MM.1S (cell line): ENCODE measurements around the gene MRPS18A.

Source experiments
- CTCF ChIP-seq: fragments of 300-600 bp; sonication (generic); IDR thresholded peaks from 2 replicates; pipeline ENCODE4 v1.5.1; 2016; ENCODE audit warnings: antibody characterized with exemption, low read length, mixed read lengths
- EZH2phosphoT487 ChIP-seq: fragments of 300-600 bp; sonication (generic); IDR thresholded peaks from 2 replicates; pipeline ENCODE4 v1.6.1; 2018; ENCODE audit warnings: antibody characterized with exemption, low read length

DNA sequence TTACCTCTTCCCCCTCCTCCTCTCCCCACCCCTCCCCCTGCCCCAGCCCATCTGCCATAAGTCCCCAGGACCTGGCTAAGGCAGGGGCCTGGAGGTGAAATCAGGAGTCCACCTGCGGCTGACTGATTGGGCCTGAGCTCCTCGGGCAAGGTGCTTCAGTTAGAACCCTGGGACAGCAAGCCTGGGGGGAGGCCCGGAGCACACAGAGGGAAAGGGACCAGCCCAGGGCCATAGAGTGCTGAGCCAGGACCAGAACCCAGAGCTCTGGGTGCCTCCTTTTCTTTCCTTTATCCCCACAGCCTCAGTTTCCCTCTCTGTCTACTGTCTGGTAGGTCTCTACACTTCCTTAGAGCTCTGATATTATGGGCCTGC lies 46.7 kb upstream of the MRPS18A start:
- TF ChIP-seq CTCF: no peak
- no peak for TF ChIP-seq EZH2phosphoT487
